Measurements from ENCODE around the gene DDX49.
"Not testable (repeated sequence)": the region's sequence is repeated elsewhere in the genome, so short reads cannot be mapped to it uniquely, and the experiment has no call there.

DDX49 gene

GRCh38 chr19:18898081-18898606 lies 21.4 kb upstream of the DDX49 start:
- Histone ChIP-seq H3K27me3 (ENCODE audit: control insufficient read depth, insufficient read depth, low read length) (peaks cover 5% of the 10 kb centered on the region), H3K4me3 (ENCODE audit: low read depth, low read length) (no peak overlapping the region), H3K4me1 (ENCODE audit: control insufficient read depth, insufficient read depth, low read length) (no peaks in the 10 kb centered on the region), H3K9me3 (ENCODE audit: control insufficient read depth, insufficient read depth, low read length) (no peaks in the 10 kb centered on the region), H3K9ac (ENCODE audit: low read depth, low read length) (no peak overlapping the region), H3K36me3 (ENCODE audit: control insufficient read depth, insufficient read depth, low read length) (peaks cover 20% of the 10 kb centered on the region)

GRCh38 chr19:18898607-18899408 lies 20.7 kb upstream of the DDX49 start:
- peaks cover 5% of the 10 kb centered on the region for H3K27me3 ChIP-seq (ENCODE audit: control insufficient read depth, insufficient read depth, low read length)
- H3K9ac ChIP-seq (ENCODE audit: low read depth, low read length), result no peak overlapping the region
- peaks cover 24% of the 10 kb centered on the region for H3K36me3 ChIP-seq (ENCODE audit: control insufficient read depth, insufficient read depth, low read length)
- H3K4me3 ChIP-seq (ENCODE audit: low read depth, low read length), result no peak overlapping the region
- no peaks in the 10 kb centered on the region for H3K9me3 ChIP-seq (ENCODE audit: control insufficient read depth, insufficient read depth, low read length)
- no peaks in the 10 kb centered on the region for H3K4me1 ChIP-seq (ENCODE audit: control insufficient read depth, insufficient read depth, low read length)

GRCh38 chr19:18899624-18900560 lies 19.6 kb upstream of the DDX49 start:
- Histone ChIP-seq H3K27me3 (ENCODE audit: control insufficient read depth, insufficient read depth, low read length) (peaks cover 5% of the 10 kb centered on the region), H3K4me3 (ENCODE audit: low read depth, low read length) (no peak overlapping the region), H3K9me3 (ENCODE audit: control insufficient read depth, insufficient read depth, low read length) (no peaks in the 10 kb centered on the region), H3K4me1 (ENCODE audit: control insufficient read depth, insufficient read depth, low read length) (no peaks in the 10 kb centered on the region), H3K9ac (ENCODE audit: low read depth, low read length) (no peak overlapping the region), H3K36me3 (ENCODE audit: control insufficient read depth, insufficient read depth, low read length) (peaks cover 27% of the 10 kb centered on the region)

GRCh38 chr19:18900700-18901481 lies 18.6 kb upstream of the DDX49 start:
- no peaks in the 10 kb centered on the region for H3K9me3 ChIP-seq (ENCODE audit: control insufficient read depth, insufficient read depth, low read length)
- H3K4me1 ChIP-seq (ENCODE audit: control insufficient read depth, insufficient read depth, low read length), result no peaks in the 10 kb centered on the region
- H3K9ac ChIP-seq (ENCODE audit: low read depth, low read length), result no peak overlapping the region
- peaks cover 5% of the 10 kb centered on the region for H3K27me3 ChIP-seq (ENCODE audit: control insufficient read depth, insufficient read depth, low read length)
- H3K4me3 ChIP-seq (ENCODE audit: low read depth, low read length), result no peak overlapping the region
- H3K36me3 ChIP-seq (ENCODE audit: control insufficient read depth, insufficient read depth, low read length), result peaks cover 29% of the 10 kb centered on the region

- Histone ChIP-seq H3K9me3 (ENCODE audit: control insufficient read depth, insufficient read depth, low read length) (no peaks in the 10 kb centered on the region), H3K36me3 (ENCODE audit: control insufficient read depth, insufficient read depth, low read length) (peaks cover 34% of the 10 kb centered on the region), H3K27me3 (ENCODE audit: control insufficient read depth, insufficient read depth, low read length) (peaks cover 4% of the 10 kb centered on the region), H3K4me3 (ENCODE audit: low read depth, low read length) (no peak overlapping the region), H3K4me1 (ENCODE audit: control insufficient read depth, insufficient read depth, low read length) (no peaks in the 10 kb centered on the region), H3K9ac (ENCODE audit: low read depth, low read length) (no peak overlapping the region)
These were observed 18.0 kb upstream of the DDX49 start for GRCh38 chr19:18901491-18901890.

GRCh38 chr19:18902519-18902918 lies 17.0 kb upstream of the DDX49 start:
- not testable (repeated sequence) for H3K27me3 ChIP-seq (ENCODE audit: control insufficient read depth, insufficient read depth, low read length); H3K9me3 ChIP-seq (ENCODE audit: control insufficient read depth, insufficient read depth, low read length); H3K4me1 ChIP-seq (ENCODE audit: control insufficient read depth, insufficient read depth, low read length); H3K4me3 ChIP-seq (ENCODE audit: low read depth, low read length); H3K9ac ChIP-seq (ENCODE audit: low read depth, low read length)
- H3K36me3 ChIP-seq (ENCODE audit: control insufficient read depth, insufficient read depth, low read length), result peaks cover 43% of the 10 kb centered on the region

- Histone ChIP-seq H3K4me3 (ENCODE audit: low read depth, low read length) (no peak overlapping the region), H3K27me3 (ENCODE audit: control insufficient read depth, insufficient read depth, low read length) (no peaks in the 10 kb centered on the region), H3K36me3 (ENCODE audit: control insufficient read depth, insufficient read depth, low read length) (peaks cover 46% of the 10 kb centered on the region), H3K9ac (ENCODE audit: low read depth, low read length) (no peak overlapping the region), H3K9me3 (ENCODE audit: control insufficient read depth, insufficient read depth, low read length) (no peaks in the 10 kb centered on the region), H3K4me1 (ENCODE audit: control insufficient read depth, insufficient read depth, low read length) (no peaks in the 10 kb centered on the region)
These were observed 16.1 kb upstream of the DDX49 start for GRCh38 chr19:18903156-18904037.

GRCh38 chr19:18904334-18905057 lies 15.0 kb upstream of the DDX49 start:
- Histone ChIP-seq H3K4me3 (ENCODE audit: low read depth, low read length) (no peak overlapping the region), H3K4me1 (ENCODE audit: control insufficient read depth, insufficient read depth, low read length) (no peaks in the 10 kb centered on the region), H3K27me3 (ENCODE audit: control insufficient read depth, insufficient read depth, low read length) (no peaks in the 10 kb centered on the region), H3K36me3 (ENCODE audit: control insufficient read depth, insufficient read depth, low read length) (peaks cover 41% of the 10 kb centered on the region), H3K9ac (ENCODE audit: low read depth, low read length) (no peak overlapping the region), H3K9me3 (ENCODE audit: control insufficient read depth, insufficient read depth, low read length) (no peaks in the 10 kb centered on the region)

- no peak overlapping the region for H3K4me3 ChIP-seq (ENCODE audit: low read depth, low read length)
- no peak overlapping the region for H3K9ac ChIP-seq (ENCODE audit: low read depth, low read length)
- no peaks in the 10 kb centered on the region for H3K4me1 ChIP-seq (ENCODE audit: control insufficient read depth, insufficient read depth, low read length)
- H3K36me3 ChIP-seq (ENCODE audit: control insufficient read depth, insufficient read depth, low read length), result peaks cover 43% of the 10 kb centered on the region
- no peaks in the 10 kb centered on the region for H3K9me3 ChIP-seq (ENCODE audit: control insufficient read depth, insufficient read depth, low read length)
- H3K27me3 ChIP-seq (ENCODE audit: control insufficient read depth, insufficient read depth, low read length), result no peaks in the 10 kb centered on the region
These were observed 14.5 kb upstream of the DDX49 start for GRCh38 chr19:18905058-18905456.

GRCh38 chr19:18905513-18906236 lies 13.8 kb upstream of the DDX49 start:
- peaks cover 42% of the 10 kb centered on the region for H3K36me3 ChIP-seq (ENCODE audit: control insufficient read depth, insufficient read depth, low read length)

More at GRCh38 chr19:18905513-18906236, 13.8 kb upstream of the DDX49 start:
- Histone ChIP-seq H3K27me3 (ENCODE audit: control insufficient read depth, insufficient read depth, low read length) (no peaks in the 10 kb centered on the region), H3K4me1 (ENCODE audit: control insufficient read depth, insufficient read depth, low read length) (no peaks in the 10 kb centered on the region), H3K9ac (ENCODE audit: low read depth, low read length) (no peak overlapping the region), H3K9me3 (ENCODE audit: control insufficient read depth, insufficient read depth, low read length) (no peaks in the 10 kb centered on the region), H3K4me3 (ENCODE audit: low read depth, low read length) (no peak overlapping the region)

Measured in iPS-15b (cell line).